Epithelial cell of proximal tubule (primary cell): ENCODE results near the gene TRAK1. TPM values are rescaled to one million over a fixed set of nuclear protein-coding genes. Genes with fewer than 3 reads are reported as not detected.

Source experiments
- DNase-seq: peaks from one replicate; pipeline ENCODE4 v3.0.0-alpha.2; 2011; ENCODE audit warnings: low read depth
- H3K4me3 ChIP-seq: 2 replicates; pipeline ENCODE4 v1.5.1; 2011; ENCODE audit warnings: low read depth, mild to moderate bottlenecking, low read length
- total RNA-seq: library from RNA; depleted of rRNA; stranded (reverse); fragments of >200 nt; gene quantifications from 2 replicates; pipeline ENCODE4 v1.2.3, GENCODE V29; 2015
- TF ChIP-seq, protein P1 (sequence below): conservative IDR thresholded peaks from 2 replicates; pipeline ENCODE4 v1.5.1; 2012; ENCODE audit warnings: low read depth, mild to moderate bottlenecking, low read length

TRAK1 gene
- total RNA-seq, 1 donor from 2014 or later: 22.4 TPM

DNA sequence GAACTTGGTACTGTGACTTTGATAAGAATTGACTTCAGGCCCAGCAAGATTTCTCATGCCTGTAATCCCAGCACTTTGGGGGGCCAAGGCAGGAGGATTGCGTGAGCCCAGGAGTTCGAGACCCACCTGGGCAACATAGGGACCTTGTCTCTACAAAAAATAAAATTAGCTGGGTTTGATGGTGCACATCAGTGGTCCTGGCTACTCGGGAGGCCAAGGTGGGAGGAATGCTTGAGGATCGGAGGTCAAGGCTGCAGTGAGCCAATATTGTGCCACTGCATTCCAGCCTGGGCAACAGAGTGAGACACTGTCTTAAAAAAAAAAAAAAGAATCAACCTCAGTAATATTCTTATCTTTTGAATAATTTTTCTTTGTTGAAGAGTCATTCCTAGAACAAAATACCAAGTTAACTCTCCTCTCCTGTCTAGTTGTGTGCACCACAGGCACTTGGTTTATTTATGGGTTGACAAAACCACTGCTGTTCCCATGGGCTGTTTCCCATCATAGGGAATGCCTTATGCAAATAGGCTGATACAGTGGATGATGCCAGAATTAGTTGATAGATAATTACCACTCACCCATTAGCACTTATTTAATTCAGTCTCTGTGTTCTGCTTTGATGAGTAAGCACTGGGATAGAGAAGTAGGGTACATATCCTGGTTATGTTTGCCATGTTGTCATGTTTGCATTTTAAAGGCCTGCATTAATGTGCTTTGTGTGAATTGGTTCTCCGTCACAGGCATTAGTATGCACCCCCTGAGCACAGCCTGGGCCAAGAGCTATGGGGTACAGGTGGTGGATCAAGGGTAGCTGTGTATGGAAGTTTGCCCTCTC, 32.9 kb downstream of the TRAK1 start:
- no peak for DNase-seq
- TF ChIP-seq, protein P1, sequence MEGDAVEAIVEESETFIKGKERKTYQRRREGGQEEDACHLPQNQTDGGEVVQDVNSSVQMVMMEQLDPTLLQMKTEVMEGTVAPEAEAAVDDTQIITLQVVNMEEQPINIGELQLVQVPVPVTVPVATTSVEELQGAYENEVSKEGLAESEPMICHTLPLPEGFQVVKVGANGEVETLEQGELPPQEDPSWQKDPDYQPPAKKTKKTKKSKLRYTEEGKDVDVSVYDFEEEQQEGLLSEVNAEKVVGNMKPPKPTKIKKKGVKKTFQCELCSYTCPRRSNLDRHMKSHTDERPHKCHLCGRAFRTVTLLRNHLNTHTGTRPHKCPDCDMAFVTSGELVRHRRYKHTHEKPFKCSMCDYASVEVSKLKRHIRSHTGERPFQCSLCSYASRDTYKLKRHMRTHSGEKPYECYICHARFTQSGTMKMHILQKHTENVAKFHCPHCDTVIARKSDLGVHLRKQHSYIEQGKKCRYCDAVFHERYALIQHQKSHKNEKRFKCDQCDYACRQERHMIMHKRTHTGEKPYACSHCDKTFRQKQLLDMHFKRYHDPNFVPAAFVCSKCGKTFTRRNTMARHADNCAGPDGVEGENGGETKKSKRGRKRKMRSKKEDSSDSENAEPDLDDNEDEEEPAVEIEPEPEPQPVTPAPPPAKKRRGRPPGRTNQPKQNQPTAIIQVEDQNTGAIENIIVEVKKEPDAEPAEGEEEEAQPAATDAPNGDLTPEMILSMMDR: no peak
- H3K4me3 ChIP-seq: no peak overlapping the region

DNA sequence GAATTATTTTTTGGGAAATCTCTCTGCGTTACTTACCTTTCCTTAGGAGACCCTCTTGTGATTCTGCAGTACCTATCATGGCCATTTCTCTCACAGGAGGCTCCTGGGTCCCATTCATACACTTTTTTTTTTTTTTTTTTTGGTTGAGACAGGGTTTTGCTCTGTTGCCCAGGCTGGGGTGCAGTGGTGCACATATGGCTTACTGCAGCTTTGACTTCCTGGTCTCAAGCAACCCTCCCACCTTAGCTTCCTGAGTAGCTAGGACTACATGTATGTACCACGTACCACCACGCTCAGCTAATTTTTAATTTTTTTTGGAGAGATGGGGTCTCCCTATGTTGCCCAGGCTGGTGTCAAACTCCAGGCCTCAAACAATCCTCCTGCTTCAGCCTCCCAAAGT, 36.1 kb downstream of the TRAK1 start:
- no peak overlapping the region for H3K4me3 ChIP-seq
- DNase-seq: no peak
- TF ChIP-seq, protein P1: no peak

DNA sequence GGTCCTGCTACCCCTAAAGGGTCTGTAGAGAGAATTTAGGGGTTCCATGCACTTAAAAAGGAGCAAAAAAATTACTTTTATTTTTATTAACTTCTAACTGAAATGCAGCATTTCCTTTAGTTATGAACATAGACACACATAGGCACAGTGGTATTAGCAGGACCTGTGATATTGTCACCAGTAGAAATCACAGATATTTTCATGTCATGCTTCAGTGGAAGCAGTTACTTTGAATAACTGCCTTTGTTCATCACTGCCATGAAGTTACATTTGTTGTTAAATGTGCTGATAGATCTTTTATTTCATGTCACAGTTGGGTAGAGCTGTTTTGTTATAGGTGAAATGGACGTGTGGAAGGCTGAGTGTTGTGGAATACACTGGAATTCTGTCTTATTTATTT, 37.4 kb downstream of the TRAK1 start:
- TF ChIP-seq, protein P1: no peak
- DNase-seq: no peak

DNA sequence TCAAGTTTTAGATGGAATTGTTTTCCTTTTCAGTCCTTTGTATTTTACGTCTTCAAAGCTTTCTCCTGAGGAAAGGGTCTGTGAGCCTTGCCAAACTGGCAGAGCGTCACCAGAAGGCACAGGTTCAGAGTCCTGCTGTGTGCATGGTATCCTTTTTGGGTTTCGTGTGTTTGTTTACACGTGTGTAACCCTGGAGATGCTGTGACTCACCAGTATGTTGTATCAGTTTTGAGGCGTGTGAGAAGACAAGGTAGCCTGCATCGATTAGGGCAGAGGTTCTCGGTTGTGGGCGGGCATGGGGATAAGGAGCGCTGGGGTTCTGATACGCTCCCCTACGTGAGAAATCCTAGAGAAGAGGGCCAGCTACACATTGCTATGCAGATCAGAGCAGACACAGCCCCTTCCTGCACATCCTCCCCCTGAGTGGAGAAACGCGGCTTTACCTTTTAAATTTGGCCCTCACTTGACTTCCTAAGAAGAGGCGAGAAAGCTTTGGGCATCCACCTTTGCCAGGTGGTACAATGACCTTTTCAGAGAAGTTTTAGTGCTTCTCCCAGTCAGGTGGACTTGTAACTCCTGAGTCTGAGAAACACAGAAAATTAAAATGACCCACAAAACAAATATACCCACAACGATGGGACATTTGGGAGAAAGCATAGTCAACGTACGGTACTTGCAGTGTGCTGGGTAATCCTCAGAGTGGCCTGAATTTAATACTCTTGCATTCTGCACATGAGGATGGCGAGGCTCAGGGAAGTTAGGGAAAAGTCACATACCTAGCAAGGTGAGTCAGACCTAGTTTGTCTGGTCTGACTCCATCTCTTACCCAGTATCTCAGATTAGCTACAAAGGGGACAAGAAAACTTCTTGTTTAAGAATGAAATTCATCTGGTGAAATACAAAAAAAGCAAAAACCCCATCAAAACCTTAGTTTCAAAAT, 38.1 kb downstream of the TRAK1 start:
- DNase-seq: no peak
- no peak overlapping the region for H3K4me3 ChIP-seq
- TF ChIP-seq, protein P1: no peak

More for the DNA sequence above, 37.4 kb downstream of the TRAK1 start:
- H3K4me3 ChIP-seq: no peak overlapping the region

DNA sequence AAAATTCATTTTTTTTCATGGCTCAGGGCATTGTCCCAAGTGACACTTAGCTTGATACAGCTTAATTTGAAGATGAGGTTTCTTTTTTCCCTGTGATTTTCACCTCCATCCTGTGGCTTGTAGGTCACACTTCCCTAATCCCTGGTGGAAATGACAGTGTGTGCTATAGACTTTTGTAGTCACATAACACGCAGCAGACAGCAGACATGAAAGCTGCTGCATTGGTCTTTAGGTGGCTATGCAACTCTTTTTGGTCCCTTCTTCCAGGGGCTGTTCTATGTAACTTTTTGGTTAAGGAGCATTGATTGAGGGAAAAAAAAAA, 38.8 kb downstream of the TRAK1 start:
- no peak for DNase-seq
- TF ChIP-seq, protein P1: no peak
- no peak overlapping the region for H3K4me3 ChIP-seq

DNA sequence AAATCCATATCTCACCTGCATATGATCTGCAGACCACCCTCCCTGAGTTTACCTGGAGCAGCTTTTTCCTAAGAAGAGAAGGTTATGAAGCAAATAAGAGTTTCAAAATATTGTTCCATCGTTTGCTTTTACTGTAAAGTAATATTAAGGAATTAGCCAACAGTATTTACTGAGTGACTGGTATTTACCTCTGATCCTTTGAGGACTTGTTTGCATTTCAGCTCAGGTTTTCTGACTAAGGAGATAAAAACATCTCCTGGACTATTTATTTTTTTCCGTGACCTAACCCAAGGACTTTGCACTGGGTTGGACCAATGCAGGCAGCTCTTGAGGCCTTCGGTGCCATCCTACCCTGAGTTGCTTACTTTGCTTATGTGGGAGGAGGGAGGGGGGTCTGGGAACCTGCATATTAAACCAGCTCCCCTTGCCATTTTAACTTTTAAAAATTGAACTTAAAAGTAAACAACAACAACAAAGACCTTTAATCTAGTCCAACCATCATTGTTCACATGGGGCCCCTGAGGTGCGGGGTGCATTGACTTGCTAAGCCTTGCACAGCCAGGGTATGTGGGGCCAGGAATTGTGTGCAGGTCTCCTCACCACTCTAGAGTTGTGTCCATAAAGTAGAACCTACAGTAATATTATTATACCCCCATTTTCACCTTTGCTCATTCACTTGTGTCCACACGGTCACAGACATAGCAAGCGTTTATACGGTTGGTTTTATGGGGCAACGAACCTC, 39.3 kb downstream of the TRAK1 start:
- TF ChIP-seq, protein P1: no peak
- H3K4me3 ChIP-seq: no peak overlapping the region
- DNase-seq: no peak
